Stomach smooth muscle (tissue), 2 donors: ENCODE data around the gene TP53TG5.

Source experiments
- H3K27ac ChIP-seq: one replicate; pipeline ENCODE4 v1.7.0; 2013; ENCODE audit warnings: mild to moderate bottlenecking, low read length, inconsistent platforms
- H3K27me3 ChIP-seq, 2 donors: one replicate each; pipeline ENCODE4 v1.7.0; 2013; ENCODE audit warnings: low read length in 2 of 2; ENCODE audit not compliant: insufficient read depth in 2 of 2, control insufficient read depth in 1 of 2
- H3K36me3 ChIP-seq, 2 donors: one replicate each; pipeline ENCODE4 v1.7.0; 2013; ENCODE audit warnings: low read length in 2 of 2; ENCODE audit not compliant: control insufficient read depth in 2 of 2, insufficient read depth in 2 of 2
- H3K4me1 ChIP-seq: one replicate; pipeline ENCODE4 v1.7.0; 2013; ENCODE audit warnings: low read length; ENCODE audit not compliant: control insufficient read depth, insufficient read depth
- H3K4me3 ChIP-seq, 2 donors: one replicate each; pipeline ENCODE4 v1.7.0; 2013; ENCODE audit warnings: low read length in 2 of 2
- H3K9ac ChIP-seq, 2 donors: one replicate each; pipeline ENCODE4 v1.7.0; 2013; ENCODE audit warnings: low read length in 2 of 2, mild to moderate bottlenecking in 1 of 2
- H3K9me3 ChIP-seq, 2 donors: one replicate each; pipeline ENCODE4 v1.7.0; 2013; ENCODE audit warnings: low read length in 2 of 2; ENCODE audit not compliant: control insufficient read depth in 2 of 2
- donor health status: healthy.
- donor health status: Pancreatic carcinoma.

The TP53TG5 gene

GRCh38 chr20:45344168-45344860 is 33.8 kb downstream of the TP53TG5 start:
- H3K27me3 ChIP-seq: no peaks in the 10 kb centered on the region
- H3K36me3 ChIP-seq: peaks cover 4 to 9% of the 10 kb centered on the region in 2 donors
- peaks cover 80% of the 10 kb centered on the region for H3K4me1 ChIP-seq
- peak overlapping the region; percentile 85 for H3K27ac ChIP-seq
- H3K9me3 ChIP-seq: no peaks in the 10 kb centered on the region
- H3K9ac ChIP-seq: peak overlapping the region; percentile 58 to 95
- H3K4me3 ChIP-seq: peak overlapping the region; percentile 77 to 91

GRCh38 chr20:45343532-45344167 is 34.5 kb downstream of the TP53TG5 start:
- Histone ChIP-seq H3K9me3 (no peaks in the 10 kb centered on the region), H3K9ac (peak overlapping the region; percentile 58 to 95), H3K36me3 (peaks cover 4 to 9% of the 10 kb centered on the region in 2 donors), H3K4me3 (peak overlapping the region; percentile 36 to 91), H3K4me1 (peaks cover 85% of the 10 kb centered on the region), H3K27ac (peak overlapping the region; percentile 85), H3K27me3 (no peaks in the 10 kb centered on the region)

- Histone ChIP-seq H3K36me3 (peaks cover 4 to 9% of the 10 kb centered on the region in 2 donors), H3K27ac (peak overlapping the region; percentile 85), H3K9ac (peak overlapping the region; percentile 37 to 95), H3K4me1 (peaks cover 89% of the 10 kb centered on the region), H3K4me3 (peak overlapping the region; percentile 36 to 91), H3K27me3 (no peaks in the 10 kb centered on the region), H3K9me3 (no peaks in the 10 kb centered on the region)
Observed at GRCh38 chr20:45342855-45343531, 35.1 kb downstream of the TP53TG5 start.

- H3K36me3 ChIP-seq: peaks cover 4 to 9% of the 10 kb centered on the region in 2 donors
- H3K27me3 ChIP-seq: no peaks in the 10 kb centered on the region
- no peaks in the 10 kb centered on the region for H3K9me3 ChIP-seq
- peak overlapping the region; percentile 85 for H3K27ac ChIP-seq
- H3K4me3 ChIP-seq: peak overlapping the region; percentile 36 to 91
- H3K9ac ChIP-seq: peak overlapping the region; percentile 60 to 95
- peaks cover 93% of the 10 kb centered on the region for H3K4me1 ChIP-seq
Observed at GRCh38 chr20:45341939-45342854, 35.9 kb downstream of the TP53TG5 start.

- H3K9ac ChIP-seq: peak overlapping the region; percentile 60 to 95
- H3K4me3 ChIP-seq: peak overlapping the region; percentile 36 to 61
Observed at GRCh38 chr20:45341579-45341938, 36.6 kb downstream of the TP53TG5 start.

GRCh38 chr20:45340951-45341350 is 37.2 kb downstream of the TP53TG5 start:
- H3K4me1 ChIP-seq: peaks cover 93% of the 10 kb centered on the region
- no peak overlapping the region for H3K4me3 ChIP-seq
- H3K27ac ChIP-seq: peak overlapping the region; percentile 85
- no peak overlapping the region for H3K9ac ChIP-seq
- H3K27me3 ChIP-seq: no peaks in the 10 kb centered on the region
- no peaks in the 10 kb centered on the region for H3K9me3 ChIP-seq
- H3K36me3 ChIP-seq: peaks cover 4 to 9% of the 10 kb centered on the region in 2 donors

More at GRCh38 chr20:45341579-45341938, 36.6 kb downstream of the TP53TG5 start:
- Histone ChIP-seq H3K4me1 (peaks cover 97% of the 10 kb centered on the region), H3K9me3 (no peaks in the 10 kb centered on the region), H3K36me3 (peaks cover 4 to 9% of the 10 kb centered on the region in 2 donors), H3K27me3 (no peaks in the 10 kb centered on the region), H3K27ac (peak overlapping the region; percentile 85)

- H3K9me3 ChIP-seq: no peaks in the 10 kb centered on the region
- H3K36me3 ChIP-seq: peaks cover 7 to 15% of the 10 kb centered on the region in 2 donors
- H3K4me3 ChIP-seq: no peak overlapping the region
- H3K4me1 ChIP-seq: peaks cover 87% of the 10 kb centered on the region
- H3K27me3 ChIP-seq: no peaks in the 10 kb centered on the region
- H3K9ac ChIP-seq: peak overlapping the region in 1 of 2 donors; percentile 21
- peak overlapping the region; percentile 85 for H3K27ac ChIP-seq
Observed at GRCh38 chr20:45340236-45340847, 37.8 kb downstream of the TP53TG5 start.

- H3K4me1 ChIP-seq: peaks cover 83% of the 10 kb centered on the region
Observed at GRCh38 chr20:45339799-45340198, 38.3 kb downstream of the TP53TG5 start.

GRCh38 chr20:45339084-45339483 is 39.0 kb downstream of the TP53TG5 start:
- H3K4me1 ChIP-seq: peaks cover 75% of the 10 kb centered on the region
- H3K36me3 ChIP-seq: peaks cover 11 to 20% of the 10 kb centered on the region in 2 donors
- peak overlapping the region in 1 of 2 donors; percentile 66 for H3K9ac ChIP-seq
- no peaks in the 10 kb centered on the region for H3K9me3 ChIP-seq
- H3K27ac ChIP-seq: peak overlapping the region; percentile 85
- peak overlapping the region in 1 of 2 donors; percentile 35 for H3K4me3 ChIP-seq
- no peaks in the 10 kb centered on the region for H3K27me3 ChIP-seq

More at GRCh38 chr20:45339799-45340198, 38.3 kb downstream of the TP53TG5 start:
- Histone ChIP-seq H3K27me3 (no peaks in the 10 kb centered on the region), H3K36me3 (peaks cover 9 to 19% of the 10 kb centered on the region in 2 donors), H3K27ac (peak overlapping the region; percentile 85), H3K9me3 (no peaks in the 10 kb centered on the region), H3K9ac (peak overlapping the region in 1 of 2 donors; percentile 21), H3K4me3 (no peak overlapping the region)
